ENCODE measurements around the gene TUBB2A. TPM values are rescaled to one million over a fixed set of nuclear protein-coding genes. Genes with fewer than 3 reads are reported as not detected.

Gene TUBB2A
- total and polyA plus RNA-seq, 2 of the 4 experiments (the other 2 are of a cell fraction), result 164 to 264 TPM

GRCh38 chr6:3183066-3183465, 25.7 kb upstream of the TUBB2A start:
- Histone ChIP-seq H2BK120ac (ENCODE audit: low read depth, low read length) (no peak overlapping the region), H3K14ac (replicated peaks; ENCODE audit: low read depth, low read length) (no peak overlapping the region), H3K27me3 (ENCODE audit: control insufficient read depth, insufficient read depth, low read length) (peaks cover 40% of the 10 kb centered on the region), H4K5ac (ENCODE audit: low read depth, low read length) (no peak overlapping the region), H4K20me1 (ENCODE audit: insufficient read depth, low read length) (no peaks in the 10 kb centered on the region), H3K4me3 (ENCODE audit: insufficient read depth, low read depth, low read length) (no peak overlapping the region), H4K91ac (ENCODE audit: insufficient read depth, low read depth, low read length) (no peak overlapping the region), H3K4me2 (ENCODE audit: low read depth, low read length) (no peak overlapping the region), H2BK15ac (ENCODE audit: low read depth, low read length) (no peak overlapping the region), H3K27ac (ENCODE audit: insufficient read depth, low read length) (no peak overlapping the region), H2AK9ac (replicated peaks; ENCODE audit: low read depth, low read length, poor library complexity) (no peak overlapping the region), H3K9me3 (ENCODE audit: control insufficient read depth, insufficient read depth, low read length) (no peaks in the 10 kb centered on the region), H3K23ac (ENCODE audit: low read depth, low read length) (no peak overlapping the region), H3K4me1 (ENCODE audit: control insufficient read depth, insufficient read depth, low read length) (no peaks in the 10 kb centered on the region), H3K9me1 (ENCODE audit: insufficient read depth, low read length) (no peaks in the 10 kb centered on the region), H3K9ac (ENCODE audit: low read depth, low read length) (no peak overlapping the region), H4K8ac (ENCODE audit: low read depth in 2 of 2, low read length in 2 of 2) (no peak overlapping the region), H3K79me1 (ENCODE audit: low read depth in 1 of 2, low read length in 2 of 2) (no peaks in the 10 kb centered on the region), H2BK5ac (ENCODE audit: low read depth, low read length, poor library complexity, severe bottlenecking) (no peak overlapping the region), H3K18ac (ENCODE audit: low read depth, low read length) (no peak overlapping the region), H3K36me3 (ENCODE audit: control insufficient read depth, insufficient read depth, low read length) (no peaks in the 10 kb centered on the region), H2BK20ac (ENCODE audit: low read depth, low read length) (no peak overlapping the region), H2AFZ (replicated peaks; ENCODE audit: low read length, poor library complexity) (no peak overlapping the region), H3K56ac (ENCODE audit: extremely low read depth, insufficient read depth, low read length) (no peak overlapping the region), H3K4ac (ENCODE audit: low read depth, low read length) (no peak overlapping the region), H2AK5ac (ENCODE audit: low read depth, low read length) (no peak overlapping the region)
- TF ChIP-seq RFX5 (IDR thresholded peaks at IDR 0.05; ENCODE audit: low read depth, low read length) (no peak), FOS (IDR thresholded peaks at IDR 0.05; ENCODE audit: low read depth, low read length) (no peak), CTCF (conservative IDR thresholded peaks at IDR 0.05; ENCODE audit: low read depth, low read length) (no peak), MXI1 (IDR thresholded peaks at IDR 0.05; ENCODE audit: borderline replicate concordance, low read depth, low read length) (no peak), POLR2A (IDR thresholded peaks at IDR 0.05; ENCODE audit: low read depth, low read length) (no peak), MAFK (IDR thresholded peaks at IDR 0.05; ENCODE audit: low read depth, low read length) (no peak), RCOR1 (IDR thresholded peaks at IDR 0.05; ENCODE audit: insufficient replicate concordance, low read length) (no peak), NFE2L2 (IDR thresholded peaks at IDR 0.05; ENCODE audit: low read depth, low read length) (no peak), USF2 (IDR thresholded peaks at IDR 0.05; ENCODE audit: low read depth, low read length) (no peak)
- 80% methylated on average over 1 of the region's 4 CpGs; no CpG with 5 or more reads in 1 of the 2 experiments for WGBS, 2 experiments (ENCODE audit: extremely low coverage in 2 of 2, insufficient read length in 1 of 2)
- ChIA-PET POLR2A (ENCODE audit: unreplicated experiment) (no interaction called here), CTCF (interaction anchor here (0.7 to 1.0 kb wide), 2 partner anchors 17 to 721 kb away, joined by 5 to 9 read pairs; no protein-coding TSS in a partner anchor)
- no peak for ATAC-seq (ENCODE audit: low read depth)
- intact Hi-C loops (cut with micrococcal nuclease) (no loop called here), in situ Hi-C loops (cut with MboI; ENCODE audit: low sequenced_read_pairs) (no loop called here), dilution Hi-C loops (cut with HindIII; ENCODE audit: low sequenced_read_pairs, unreplicated experiment) (no loop called here)
- DNase-seq, result no peak
- BruUV-seq (replicated peaks), result no TSS peak

Data from IMR-90 (cell line).